ENCODE measurements around the gene ATP10A. TPM values are rescaled to one million over a fixed set of nuclear protein-coding genes. Genes with fewer than 3 reads are reported as not detected.

ATP10A gene
- total RNA-seq, 1 experiment from 2014 or later = not detected

DNA sequence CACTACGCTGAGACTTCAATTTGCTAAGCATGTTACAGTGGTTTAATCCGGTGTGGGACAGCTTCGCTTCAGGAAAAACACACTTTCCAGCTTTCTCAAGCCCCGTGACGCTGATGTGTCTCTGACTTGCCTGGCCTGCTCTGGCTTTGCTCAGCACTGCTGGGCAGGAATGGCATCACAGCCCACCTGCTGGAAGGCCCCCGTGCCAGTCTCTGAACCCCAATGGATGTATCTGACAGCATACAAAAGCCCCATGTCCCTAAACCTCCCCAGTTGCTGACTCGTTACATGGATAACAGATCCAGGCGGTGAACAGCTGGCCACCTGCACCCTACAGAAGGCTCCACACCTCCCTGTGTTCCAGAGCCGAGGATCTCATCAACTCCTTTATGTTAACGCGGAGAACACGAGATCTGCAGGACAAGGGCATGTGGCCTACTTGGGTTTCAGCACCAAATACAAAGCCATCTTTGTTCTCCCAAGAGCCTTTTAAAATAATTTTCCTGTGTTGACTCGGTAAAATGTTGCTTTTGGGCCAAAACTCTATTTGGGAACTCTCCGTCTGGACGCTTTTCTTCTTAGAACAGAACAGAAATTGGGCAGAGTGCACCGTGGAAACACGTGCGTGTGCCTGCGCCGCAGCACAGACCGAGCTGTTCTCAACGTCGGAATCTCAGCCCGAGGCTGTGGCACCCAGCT, 61.4 kb downstream of the ATP10A start:
- no peaks in the 10 kb centered on the region for H3K27me3 Mint-ChIP-seq (ENCODE audit: insufficient read depth, unreplicated experiment)
- ChIA-PET POLR2A (no interaction called here), CTCF (no interaction called here)

GRCh38 chr15:25800761-25801515, 62.2 kb downstream of the ATP10A start:
- DNase-seq (ENCODE audit: unreplicated experiment) = no peak
- Mint-ChIP-seq H3K27ac (ENCODE audit: low read depth, unreplicated experiment) (no peak overlapping the region), H3K4me3 (ENCODE audit: unreplicated experiment) (no peak overlapping the region)

More for the DNA sequence above, 61.4 kb downstream of the ATP10A start:
- no peak overlapping the region for H3K4me3 Mint-ChIP-seq (ENCODE audit: unreplicated experiment)
- H3K36me3 Mint-ChIP-seq (ENCODE audit: insufficient read depth, unreplicated experiment) = peaks cover 5% of the 10 kb centered on the region
- BruUV-seq (replicated peaks) = no TSS peak
- peaks cover 18% of the 10 kb centered on the region for H3K9me3 Mint-ChIP-seq (ENCODE audit: unreplicated experiment)
- no peaks in the 10 kb centered on the region for H3K4me1 Mint-ChIP-seq (ENCODE audit: insufficient read depth, unreplicated experiment)
- TF ChIP-seq, protein P1, sequence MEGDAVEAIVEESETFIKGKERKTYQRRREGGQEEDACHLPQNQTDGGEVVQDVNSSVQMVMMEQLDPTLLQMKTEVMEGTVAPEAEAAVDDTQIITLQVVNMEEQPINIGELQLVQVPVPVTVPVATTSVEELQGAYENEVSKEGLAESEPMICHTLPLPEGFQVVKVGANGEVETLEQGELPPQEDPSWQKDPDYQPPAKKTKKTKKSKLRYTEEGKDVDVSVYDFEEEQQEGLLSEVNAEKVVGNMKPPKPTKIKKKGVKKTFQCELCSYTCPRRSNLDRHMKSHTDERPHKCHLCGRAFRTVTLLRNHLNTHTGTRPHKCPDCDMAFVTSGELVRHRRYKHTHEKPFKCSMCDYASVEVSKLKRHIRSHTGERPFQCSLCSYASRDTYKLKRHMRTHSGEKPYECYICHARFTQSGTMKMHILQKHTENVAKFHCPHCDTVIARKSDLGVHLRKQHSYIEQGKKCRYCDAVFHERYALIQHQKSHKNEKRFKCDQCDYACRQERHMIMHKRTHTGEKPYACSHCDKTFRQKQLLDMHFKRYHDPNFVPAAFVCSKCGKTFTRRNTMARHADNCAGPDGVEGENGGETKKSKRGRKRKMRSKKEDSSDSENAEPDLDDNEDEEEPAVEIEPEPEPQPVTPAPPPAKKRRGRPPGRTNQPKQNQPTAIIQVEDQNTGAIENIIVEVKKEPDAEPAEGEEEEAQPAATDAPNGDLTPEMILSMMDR (IDR thresholded peaks at IDR 0.05; ENCODE audit: unreplicated experiment) = no peak
- no peak for DNase-seq (ENCODE audit: unreplicated experiment)
- intact Hi-C loops (cut with micrococcal nuclease) = no loop called here
- no peak overlapping the region for H3K27ac Mint-ChIP-seq (ENCODE audit: low read depth, unreplicated experiment)

DNA sequence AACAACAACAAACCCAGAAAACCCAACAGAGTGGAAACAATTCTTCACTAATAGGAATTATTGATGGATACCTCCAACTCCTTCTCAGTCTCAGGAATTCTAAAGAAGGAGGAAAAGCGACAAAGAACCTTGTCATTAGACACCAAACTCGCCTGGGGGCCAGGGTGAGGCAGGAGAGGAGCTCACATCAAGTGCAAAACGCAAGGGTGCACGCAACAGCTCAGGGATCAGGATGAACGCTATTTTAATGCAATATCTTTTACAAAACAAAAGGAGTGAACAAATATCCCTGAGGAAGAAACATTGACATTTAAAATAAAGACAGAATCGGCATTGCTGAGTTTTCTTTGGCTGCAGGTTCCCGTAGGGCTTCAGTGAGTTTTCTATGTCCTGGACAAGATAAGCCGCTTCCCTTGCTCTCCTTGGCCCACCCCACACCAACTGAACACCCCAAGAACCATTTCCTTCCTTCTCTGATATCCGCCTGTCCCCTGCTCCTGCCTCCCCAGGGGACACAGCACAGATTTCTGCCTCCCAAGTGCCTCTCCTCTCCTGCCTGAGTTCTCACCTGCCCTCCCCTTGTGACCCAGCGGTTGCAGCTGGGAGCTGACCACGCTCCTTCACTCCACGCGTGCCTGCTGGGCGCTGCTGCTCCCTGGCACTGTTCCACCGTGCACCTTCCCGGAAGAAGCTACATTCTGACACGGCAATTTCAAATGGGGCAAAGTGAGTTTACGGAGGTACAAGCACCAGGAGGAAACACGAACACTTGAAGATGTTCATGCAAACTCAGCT, 63.0 kb downstream of the ATP10A start:
- POLR2A ChIA-PET = no interaction called here
- no peaks in the 10 kb centered on the region for H3K36me3 Mint-ChIP-seq (ENCODE audit: insufficient read depth, unreplicated experiment)
- H3K4me3 Mint-ChIP-seq (ENCODE audit: unreplicated experiment) = no peak overlapping the region
- no peaks in the 10 kb centered on the region for H3K27me3 Mint-ChIP-seq (ENCODE audit: insufficient read depth, unreplicated experiment)
- no peaks in the 10 kb centered on the region for H3K4me1 Mint-ChIP-seq (ENCODE audit: insufficient read depth, unreplicated experiment)
- BruUV-seq (replicated peaks) = no TSS peak
- DNase-seq (ENCODE audit: unreplicated experiment) = no peak
- intact Hi-C loops (cut with micrococcal nuclease) = no loop called here
- H3K9me3 Mint-ChIP-seq (ENCODE audit: unreplicated experiment) = peaks cover 20% of the 10 kb centered on the region
- CTCF ChIA-PET = no interaction called here
- TF ChIP-seq, protein P1 (IDR thresholded peaks at IDR 0.05; ENCODE audit: unreplicated experiment) = no peak
- no peak overlapping the region for H3K27ac Mint-ChIP-seq (ENCODE audit: low read depth, unreplicated experiment)

More at GRCh38 chr15:25800761-25801515, 62.2 kb downstream of the ATP10A start:
- Mint-ChIP-seq H3K36me3 (ENCODE audit: insufficient read depth, unreplicated experiment) (peaks cover under 1% of the 10 kb centered on the region), H3K9me3 (ENCODE audit: unreplicated experiment) (peaks cover 20% of the 10 kb centered on the region), H3K27me3 (ENCODE audit: insufficient read depth, unreplicated experiment) (no peaks in the 10 kb centered on the region), H3K4me1 (ENCODE audit: insufficient read depth, unreplicated experiment) (no peaks in the 10 kb centered on the region)
- no TSS peak for BruUV-seq (replicated peaks)
- CTCF ChIA-PET = no interaction called here
- intact Hi-C loops (cut with micrococcal nuclease) = no loop called here
- TF ChIP-seq, protein P1 (IDR thresholded peaks at IDR 0.05; ENCODE audit: unreplicated experiment) = no peak
- POLR2A ChIA-PET = no interaction called here
